Measurements from ENCODE around the gene ANO4. TPM values are rescaled to one million over a fixed set of nuclear protein-coding genes. Genes with fewer than 3 reads are reported as not detected.

Gene ANO4
- total RNA-seq, 3 donors from 2014 or later, result 0.33 to 1.0 (median 0.80) TPM

DNA sequence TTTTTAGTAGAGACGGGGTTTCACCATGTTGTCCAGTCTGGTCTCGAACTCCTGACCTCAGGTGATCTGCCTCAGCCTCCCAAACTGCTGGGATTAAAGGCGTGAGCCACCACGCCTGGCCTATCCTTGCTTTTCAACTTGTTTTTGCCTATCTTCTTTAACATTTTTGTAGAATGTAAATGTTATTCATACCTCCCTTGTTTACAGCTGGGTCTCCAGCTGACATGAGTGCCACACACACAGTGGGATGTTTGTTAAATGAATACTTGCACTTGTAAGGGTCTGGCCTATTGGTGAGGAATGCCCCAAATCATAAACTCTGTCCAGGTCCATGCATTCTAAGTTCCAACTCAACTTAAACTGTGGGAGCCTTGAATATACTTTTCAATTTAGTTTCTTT lies 176.3 kb downstream of the ANO4 start:
- Histone ChIP-seq H3K4me1 (no peaks in the 10 kb centered on the region), H3K27ac (no peak overlapping the region), H3K9me3 (no peaks in the 10 kb centered on the region), H3K4me3 (no peak overlapping the region), H3K36me3 (no peaks in the 10 kb centered on the region), H3K27me3 (no peaks in the 10 kb centered on the region)
- intact Hi-C loops (cut with DNase I; ENCODE audit: low total_unique reads), result no loop called here
- no peak for DNase-seq (ENCODE audit: low spot score in 2 of 2)
- TF ChIP-seq POLR2A (IDR thresholded peaks at IDR 0.05), result no peak
- TF ChIP-seq, protein P1, sequence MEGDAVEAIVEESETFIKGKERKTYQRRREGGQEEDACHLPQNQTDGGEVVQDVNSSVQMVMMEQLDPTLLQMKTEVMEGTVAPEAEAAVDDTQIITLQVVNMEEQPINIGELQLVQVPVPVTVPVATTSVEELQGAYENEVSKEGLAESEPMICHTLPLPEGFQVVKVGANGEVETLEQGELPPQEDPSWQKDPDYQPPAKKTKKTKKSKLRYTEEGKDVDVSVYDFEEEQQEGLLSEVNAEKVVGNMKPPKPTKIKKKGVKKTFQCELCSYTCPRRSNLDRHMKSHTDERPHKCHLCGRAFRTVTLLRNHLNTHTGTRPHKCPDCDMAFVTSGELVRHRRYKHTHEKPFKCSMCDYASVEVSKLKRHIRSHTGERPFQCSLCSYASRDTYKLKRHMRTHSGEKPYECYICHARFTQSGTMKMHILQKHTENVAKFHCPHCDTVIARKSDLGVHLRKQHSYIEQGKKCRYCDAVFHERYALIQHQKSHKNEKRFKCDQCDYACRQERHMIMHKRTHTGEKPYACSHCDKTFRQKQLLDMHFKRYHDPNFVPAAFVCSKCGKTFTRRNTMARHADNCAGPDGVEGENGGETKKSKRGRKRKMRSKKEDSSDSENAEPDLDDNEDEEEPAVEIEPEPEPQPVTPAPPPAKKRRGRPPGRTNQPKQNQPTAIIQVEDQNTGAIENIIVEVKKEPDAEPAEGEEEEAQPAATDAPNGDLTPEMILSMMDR (IDR thresholded peaks at IDR 0.05), result no peak
- no peak for TF ChIP-seq POLR2AphosphoS5 (IDR thresholded peaks at IDR 0.05)

DNA sequence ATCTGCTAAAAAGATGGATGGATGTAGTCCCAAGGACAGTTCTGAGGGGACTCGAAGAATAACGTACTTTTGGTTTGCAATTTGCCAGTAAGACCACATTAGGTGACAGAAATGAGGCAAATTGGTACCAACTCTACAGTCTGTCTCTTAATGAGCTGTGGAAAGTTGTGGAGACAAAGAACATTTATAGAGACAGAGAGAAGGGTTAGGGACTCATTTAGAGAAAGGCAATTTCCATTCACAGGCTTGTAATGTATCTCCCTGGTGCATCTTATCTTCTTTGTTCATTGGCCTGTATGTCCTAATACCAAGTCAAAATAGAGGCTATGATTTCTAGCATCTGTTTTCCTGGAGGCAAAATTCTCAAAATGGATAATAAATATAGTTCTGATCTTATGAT lies 177.5 kb downstream of the ANO4 start:
- Histone ChIP-seq H3K9me3 (no peaks in the 10 kb centered on the region), H3K36me3 (no peaks in the 10 kb centered on the region), H3K27ac (no peak overlapping the region), H3K4me3 (no peak overlapping the region), H3K27me3 (no peaks in the 10 kb centered on the region), H3K4me1 (no peaks in the 10 kb centered on the region)
- intact Hi-C loops (cut with DNase I; ENCODE audit: low total_unique reads), result no loop called here
- TF ChIP-seq POLR2A (IDR thresholded peaks at IDR 0.05), result no peak
- no peak for TF ChIP-seq POLR2AphosphoS5 (IDR thresholded peaks at IDR 0.05)
- TF ChIP-seq, protein P1 (IDR thresholded peaks at IDR 0.05), result no peak
- no peak for DNase-seq (ENCODE audit: low spot score in 2 of 2)

GRCh38 chr12:100974341-100974740 lies 179.8 kb downstream of the ANO4 start:
- H3K9me3 ChIP-seq, result no peaks in the 10 kb centered on the region
- TF ChIP-seq POLR2AphosphoS5 (IDR thresholded peaks at IDR 0.05) (no peak), POLR2A (IDR thresholded peaks at IDR 0.05) (no peak)
- TF ChIP-seq, protein P1 (IDR thresholded peaks at IDR 0.05), result no peak
- H3K4me3 ChIP-seq, result no peak overlapping the region
- no peaks in the 10 kb centered on the region for H3K36me3 ChIP-seq
- intact Hi-C loops (cut with DNase I; ENCODE audit: low total_unique reads), result no loop called here
- H3K4me1 ChIP-seq, result no peaks in the 10 kb centered on the region
- no peaks in the 10 kb centered on the region for H3K27me3 ChIP-seq
- H3K27ac ChIP-seq, result no peak overlapping the region
- DNase-seq (ENCODE audit: low spot score in 2 of 2), result no peak

DNA sequence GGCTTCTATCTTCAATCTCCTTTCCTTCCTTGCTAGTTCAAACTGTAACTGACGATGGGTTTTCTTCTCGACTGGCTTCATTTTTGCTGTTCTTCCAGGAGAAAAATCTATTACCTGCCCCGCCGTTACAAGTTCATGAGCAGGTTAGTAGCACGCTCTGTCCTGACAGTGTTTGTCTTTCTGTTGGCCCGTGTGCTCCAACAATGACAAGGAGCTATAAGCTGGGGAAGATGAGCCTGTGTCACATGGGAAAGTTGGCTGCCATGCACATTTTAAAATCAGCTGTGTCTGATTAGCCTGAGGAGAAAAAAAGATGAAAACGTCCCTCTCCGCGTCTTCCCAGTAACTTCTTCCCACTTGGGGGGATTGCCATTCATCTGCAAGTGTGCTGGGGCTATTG lies 180.2 kb downstream of the ANO4 start:
- no peaks in the 10 kb centered on the region for H3K4me1 ChIP-seq
- H3K4me3 ChIP-seq, result no peak overlapping the region
- no peak overlapping the region for H3K27ac ChIP-seq
- no peak for DNase-seq (ENCODE audit: low spot score in 2 of 2)
- no peaks in the 10 kb centered on the region for H3K36me3 ChIP-seq
- H3K27me3 ChIP-seq, result no peaks in the 10 kb centered on the region
- no peaks in the 10 kb centered on the region for H3K9me3 ChIP-seq
- intact Hi-C loops (cut with DNase I; ENCODE audit: low total_unique reads), result no loop called here
- TF ChIP-seq POLR2A (IDR thresholded peaks at IDR 0.05) (no peak), POLR2AphosphoS5 (IDR thresholded peaks at IDR 0.05) (no peak)
- TF ChIP-seq, protein P1 (IDR thresholded peaks at IDR 0.05), result no peak

- Histone ChIP-seq H3K27me3 (no peaks in the 10 kb centered on the region), H3K9me3 (no peaks in the 10 kb centered on the region), H3K36me3 (no peaks in the 10 kb centered on the region), H3K4me1 (no peaks in the 10 kb centered on the region), H3K27ac (no peak overlapping the region), H3K4me3 (no peak overlapping the region)
- intact Hi-C loops (cut with DNase I; ENCODE audit: low total_unique reads), result no loop called here
- DNase-seq (ENCODE audit: low spot score in 2 of 2), result no peak
- TF ChIP-seq POLR2AphosphoS5 (IDR thresholded peaks at IDR 0.05) (no peak), POLR2A (IDR thresholded peaks at IDR 0.05) (no peak)
- TF ChIP-seq, protein P1 (IDR thresholded peaks at IDR 0.05), result no peak
Measured at GRCh38 chr12:100976735-100977134, 182.2 kb downstream of the ANO4 start.
